Cardiac muscle cell (in vitro differentiated cells and primary cell): ENCODE results near the gene ZNF148. TPM values are rescaled to one million over a fixed set of nuclear protein-coding genes. Genes with fewer than 3 reads are reported as not detected.

Source experiments
- DNase-seq, 2 donors: peaks; one replicate each; pipeline versions ENCODE4 v3.0.0 to v3.0.0-alpha.2; 2010 to 2017; ENCODE audit warnings: low read depth in 1 of 2, low spot score in 1 of 2
- H3K27ac ChIP-seq: fragments of 200-600 bp; sonication (generic); 2 replicates; pipeline ENCODE4 v1.5.1; 2016
- H3K27me3 ChIP-seq: fragments of 200-600 bp; sonication (generic); 2 replicates; pipeline ENCODE4 v1.6.0; 2016; ENCODE audit warnings: control low read depth
- H3K36me3 ChIP-seq: fragments of 200-600 bp; sonication (generic); 2 replicates; pipeline ENCODE4 v1.5.1; 2016; ENCODE audit warnings: control low read depth
- H3K4me1 ChIP-seq: fragments of 200-600 bp; sonication (generic); 2 replicates; pipeline ENCODE4 v1.8.1; 2017; ENCODE audit warnings: low read depth, mild to moderate bottlenecking, mixed run types
- H3K4me3 ChIP-seq: fragments of 200-600 bp; sonication (generic); 2 replicates; pipeline ENCODE4 v1.5.1; 2016; ENCODE audit warnings: mild to moderate bottlenecking
- H3K9me3 ChIP-seq: fragments of 200-600 bp; sonication (generic); 2 replicates; pipeline ENCODE4 v1.5.1; 2017; ENCODE audit warnings: low read depth, mild to moderate bottlenecking, control low read depth
- polyA plus RNA-seq: library from polyadenylated mRNA; unstranded; fragments of >200 nt; fragmentation: Nextera tagmentation; extraction: Ambion mirVana; gene quantifications from 2 replicates; pipeline ENCODE4 v1.2.1, GENCODE V29; 2016
- total RNA-seq: library from RNA; depleted of rRNA; stranded (reverse); fragments of >200 nt; gene quantifications from 2 replicates; pipeline ENCODE4 v1.2.3, GENCODE V29; 2016
- TF ChIP-seq, protein P1 (sequence below): IDR thresholded peaks from 2 replicates; pipeline ENCODE4 v1.5.1; 2012; ENCODE audit warnings: low read depth, mild to moderate bottlenecking, low read length

ZNF148 gene, protein sequence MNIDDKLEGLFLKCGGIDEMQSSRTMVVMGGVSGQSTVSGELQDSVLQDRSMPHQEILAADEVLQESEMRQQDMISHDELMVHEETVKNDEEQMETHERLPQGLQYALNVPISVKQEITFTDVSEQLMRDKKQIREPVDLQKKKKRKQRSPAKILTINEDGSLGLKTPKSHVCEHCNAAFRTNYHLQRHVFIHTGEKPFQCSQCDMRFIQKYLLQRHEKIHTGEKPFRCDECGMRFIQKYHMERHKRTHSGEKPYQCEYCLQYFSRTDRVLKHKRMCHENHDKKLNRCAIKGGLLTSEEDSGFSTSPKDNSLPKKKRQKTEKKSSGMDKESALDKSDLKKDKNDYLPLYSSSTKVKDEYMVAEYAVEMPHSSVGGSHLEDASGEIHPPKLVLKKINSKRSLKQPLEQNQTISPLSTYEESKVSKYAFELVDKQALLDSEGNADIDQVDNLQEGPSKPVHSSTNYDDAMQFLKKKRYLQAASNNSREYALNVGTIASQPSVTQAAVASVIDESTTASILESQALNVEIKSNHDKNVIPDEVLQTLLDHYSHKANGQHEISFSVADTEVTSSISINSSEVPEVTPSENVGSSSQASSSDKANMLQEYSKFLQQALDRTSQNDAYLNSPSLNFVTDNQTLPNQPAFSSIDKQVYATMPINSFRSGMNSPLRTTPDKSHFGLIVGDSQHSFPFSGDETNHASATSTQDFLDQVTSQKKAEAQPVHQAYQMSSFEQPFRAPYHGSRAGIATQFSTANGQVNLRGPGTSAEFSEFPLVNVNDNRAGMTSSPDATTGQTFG
- 20.0 and 29.4 TPM in 2 replicates for total RNA-seq
- polyA plus RNA-seq = 26.1 and 40.4 TPM in 2 replicates

DNA sequence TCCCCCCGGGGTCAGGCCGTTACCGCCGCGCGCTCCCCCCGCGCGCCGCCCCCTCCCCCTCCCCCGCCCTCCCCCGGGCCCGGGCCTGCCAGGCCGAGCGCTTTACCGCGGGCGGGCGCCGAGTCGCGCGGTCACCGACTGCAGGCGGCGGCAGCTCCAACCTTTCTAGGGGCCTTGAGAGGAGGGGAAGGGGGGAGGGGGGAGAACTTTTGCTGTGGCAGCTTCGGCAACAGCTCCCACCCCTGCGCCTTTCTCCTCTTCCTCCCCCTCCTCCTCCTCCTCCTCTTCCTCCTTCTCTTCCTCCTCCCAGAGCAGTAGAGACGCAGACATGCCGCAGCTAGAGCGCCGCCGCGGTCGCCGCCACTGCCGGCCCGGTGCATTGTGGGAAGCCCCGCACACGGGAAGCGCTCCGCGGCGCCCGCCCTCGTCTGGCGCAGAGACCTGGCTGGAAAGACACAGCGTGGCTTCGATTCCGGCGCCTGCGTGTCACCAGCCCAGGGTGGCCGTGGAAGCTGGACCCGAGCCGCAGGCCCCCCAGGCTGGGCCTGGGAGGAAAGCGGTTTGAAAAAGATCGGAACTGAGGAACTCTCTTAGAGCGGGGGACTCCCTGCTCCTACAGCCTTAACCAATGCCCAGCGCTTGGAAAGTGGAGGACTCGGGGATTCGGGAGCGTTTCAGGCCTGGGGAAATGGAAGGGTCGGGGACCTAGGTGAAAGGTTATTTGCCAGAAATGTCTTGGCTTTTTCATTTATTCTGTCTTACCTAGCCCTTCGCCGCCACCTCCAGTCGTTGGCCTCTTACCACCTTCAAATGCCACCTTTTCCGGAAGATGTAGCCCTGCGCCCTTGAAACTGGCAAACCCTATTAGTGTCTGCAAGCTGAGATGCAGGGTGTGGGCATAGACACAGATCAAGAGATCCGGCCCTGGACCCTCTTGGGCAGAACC, at the start of gene ZNF148:
Gene ZNF148 (minus strand): TSS at position 330 of the 946 bp plus-strand sequence. CDS start 61,685 bp downstream, outside the sequence.
- Histone ChIP-seq H3K4me3 (peak within 1 kb of the TSS; percentile 91), H3K27ac (peak within 1 kb of the TSS; percentile 97), H3K9me3 (no peaks in the 10 kb centered on the region), H3K36me3 (no peaks in the 10 kb centered on the region), H3K4me1 (peaks cover 5% of the 10 kb centered on the region), H3K27me3 (no peaks in the 10 kb centered on the region)
- TF ChIP-seq, protein P1, sequence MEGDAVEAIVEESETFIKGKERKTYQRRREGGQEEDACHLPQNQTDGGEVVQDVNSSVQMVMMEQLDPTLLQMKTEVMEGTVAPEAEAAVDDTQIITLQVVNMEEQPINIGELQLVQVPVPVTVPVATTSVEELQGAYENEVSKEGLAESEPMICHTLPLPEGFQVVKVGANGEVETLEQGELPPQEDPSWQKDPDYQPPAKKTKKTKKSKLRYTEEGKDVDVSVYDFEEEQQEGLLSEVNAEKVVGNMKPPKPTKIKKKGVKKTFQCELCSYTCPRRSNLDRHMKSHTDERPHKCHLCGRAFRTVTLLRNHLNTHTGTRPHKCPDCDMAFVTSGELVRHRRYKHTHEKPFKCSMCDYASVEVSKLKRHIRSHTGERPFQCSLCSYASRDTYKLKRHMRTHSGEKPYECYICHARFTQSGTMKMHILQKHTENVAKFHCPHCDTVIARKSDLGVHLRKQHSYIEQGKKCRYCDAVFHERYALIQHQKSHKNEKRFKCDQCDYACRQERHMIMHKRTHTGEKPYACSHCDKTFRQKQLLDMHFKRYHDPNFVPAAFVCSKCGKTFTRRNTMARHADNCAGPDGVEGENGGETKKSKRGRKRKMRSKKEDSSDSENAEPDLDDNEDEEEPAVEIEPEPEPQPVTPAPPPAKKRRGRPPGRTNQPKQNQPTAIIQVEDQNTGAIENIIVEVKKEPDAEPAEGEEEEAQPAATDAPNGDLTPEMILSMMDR = peak; percentile 17
- DNase-seq = peak; percentile 92 to 93

DNA sequence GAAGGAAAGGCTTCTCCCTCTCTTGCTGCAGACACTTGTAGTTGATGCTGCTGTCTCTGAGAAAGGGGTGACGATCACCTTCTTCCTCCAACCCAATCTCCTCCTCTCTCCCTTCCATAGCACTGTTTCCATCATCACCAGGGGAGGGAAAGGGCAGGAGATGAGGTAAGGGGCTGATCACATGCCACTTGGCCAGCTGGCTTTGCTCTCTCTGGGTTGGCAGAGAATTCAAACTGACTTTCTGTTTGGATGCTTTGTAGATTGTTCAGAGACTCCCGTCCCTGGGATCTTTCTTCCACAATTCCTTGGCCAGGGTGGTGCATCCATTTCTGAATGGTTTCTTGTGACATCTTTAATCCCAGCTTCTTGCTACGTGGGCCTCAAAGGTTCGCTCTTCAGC, 43.2 kb upstream of the ZNF148 start:
- H3K4me3 ChIP-seq = no peak overlapping the region
- TF ChIP-seq, protein P1 = no peak
- no peaks in the 10 kb centered on the region for H3K9me3 ChIP-seq
- H3K27ac ChIP-seq = no peak overlapping the region
- H3K36me3 ChIP-seq = no peaks in the 10 kb centered on the region
- H3K27me3 ChIP-seq = no peaks in the 10 kb centered on the region
- no peaks in the 10 kb centered on the region for H3K4me1 ChIP-seq
- DNase-seq = no peak

DNA sequence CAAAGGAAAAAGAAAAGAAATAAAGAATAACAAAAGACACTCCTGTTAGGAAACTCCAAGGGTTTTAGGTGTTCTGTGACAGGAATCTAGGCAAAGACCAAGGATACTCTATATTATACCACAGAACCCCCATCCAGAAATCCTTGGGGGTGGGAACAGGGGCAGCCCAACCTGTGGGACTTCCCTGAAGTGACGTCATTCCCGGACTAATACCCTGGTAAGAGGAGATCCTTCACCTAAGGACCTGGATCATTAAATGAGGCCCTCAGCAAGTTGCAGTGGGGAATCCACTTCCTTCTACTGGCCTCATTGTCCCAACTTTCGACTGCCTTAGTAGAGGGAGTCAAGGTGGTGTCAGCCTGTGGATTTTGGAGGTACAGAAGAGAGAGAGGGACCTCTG, 41.1 kb upstream of the ZNF148 start:
- no peaks in the 10 kb centered on the region for H3K4me1 ChIP-seq
- DNase-seq = no peak
- TF ChIP-seq, protein P1 = no peak
- H3K27me3 ChIP-seq = no peaks in the 10 kb centered on the region
- no peak overlapping the region for H3K27ac ChIP-seq
- H3K9me3 ChIP-seq = no peaks in the 10 kb centered on the region
- H3K4me3 ChIP-seq = no peak overlapping the region
- H3K36me3 ChIP-seq = no peaks in the 10 kb centered on the region

DNA sequence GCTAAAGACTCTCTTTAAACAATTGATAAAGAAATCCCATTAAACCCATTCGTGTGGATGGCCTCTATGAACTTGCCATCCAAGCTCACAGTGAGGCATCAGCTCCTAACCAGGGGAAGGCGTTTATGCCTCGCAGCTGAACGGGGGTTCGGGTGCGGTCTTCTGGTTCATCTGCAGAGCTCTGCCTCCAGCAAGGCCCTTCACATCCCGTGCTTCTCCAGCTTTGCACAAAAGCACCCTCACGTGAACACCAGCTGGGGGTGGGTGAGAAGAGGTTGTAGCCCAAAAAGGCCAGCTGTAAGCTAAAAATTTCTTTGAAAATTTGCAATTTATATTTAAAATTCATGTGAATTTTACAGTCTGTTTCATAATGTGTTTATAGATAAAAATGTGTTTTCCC, 39.5 kb upstream of the ZNF148 start:
- TF ChIP-seq, protein P1 = no peak
- H3K36me3 ChIP-seq = no peaks in the 10 kb centered on the region
- no peak overlapping the region for H3K4me3 ChIP-seq
- no peak overlapping the region for H3K27ac ChIP-seq
- no peaks in the 10 kb centered on the region for H3K9me3 ChIP-seq
- H3K27me3 ChIP-seq = no peaks in the 10 kb centered on the region
- no peak for DNase-seq
- H3K4me1 ChIP-seq = no peaks in the 10 kb centered on the region

DNA sequence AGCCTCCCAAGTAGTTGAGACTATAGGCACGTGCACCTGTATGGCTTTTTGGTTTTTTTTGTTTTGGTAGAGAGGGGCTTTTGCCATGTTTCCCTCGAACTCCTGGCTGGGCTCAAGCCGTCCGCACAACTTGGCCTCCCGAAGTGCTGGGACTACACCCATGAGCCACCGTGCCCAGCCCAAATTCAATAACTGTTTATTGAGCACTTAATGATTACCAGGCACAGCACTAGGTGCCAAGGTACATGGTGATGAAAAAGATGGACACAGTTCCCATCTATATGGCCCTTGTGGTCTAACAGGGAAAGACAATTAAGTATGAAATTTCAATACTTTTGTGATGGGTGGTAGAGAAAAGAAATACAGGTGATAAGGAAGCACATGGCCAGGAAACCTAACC, 35.8 kb upstream of the ZNF148 start:
- TF ChIP-seq, protein P1 = no peak
- no peaks in the 10 kb centered on the region for H3K36me3 ChIP-seq
- H3K9me3 ChIP-seq = no peaks in the 10 kb centered on the region
- DNase-seq = no peak
- no peaks in the 10 kb centered on the region for H3K27me3 ChIP-seq
- H3K27ac ChIP-seq = no peak overlapping the region
- H3K4me1 ChIP-seq = no peaks in the 10 kb centered on the region
- no peak overlapping the region for H3K4me3 ChIP-seq
